GM18873 (cell line): ENCODE measurements around the gene TAF1A.

Experiments
- ATAC-seq: cut with Tn5 transposase; IDR thresholded peaks from one replicate; pipeline ENCODE4 v1.9.1; 2021; ENCODE audit warnings: mild to moderate bottlenecking, moderate library complexity, moderate number of reproducible peaks; ENCODE audit not compliant: unreplicated experiment, low FRiP score

TAF1A gene

GRCh38 chr1:222600281-222600680 is 10.5 kb upstream of the TAF1A start:
- no peak for ATAC-seq

DNA sequence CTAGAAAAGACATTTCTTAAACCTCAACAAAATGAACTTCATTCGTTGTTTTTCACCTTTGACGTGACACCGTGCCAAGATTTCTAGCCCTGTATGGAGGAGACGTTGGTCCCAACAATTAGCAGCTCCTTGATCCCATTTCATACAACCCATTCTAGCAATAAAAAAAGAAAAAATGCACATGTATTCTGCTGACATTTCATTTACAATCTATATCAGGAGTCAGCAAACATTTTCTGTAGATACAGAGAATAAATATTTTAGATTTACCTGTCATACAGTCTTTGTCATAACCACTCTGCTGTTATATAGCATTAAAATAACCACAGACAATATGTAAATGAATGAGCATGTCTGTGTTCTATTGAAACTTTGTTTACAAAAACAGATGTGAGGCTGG is 7.0 kb upstream of the TAF1A start:
- no peak for ATAC-seq

DNA sequence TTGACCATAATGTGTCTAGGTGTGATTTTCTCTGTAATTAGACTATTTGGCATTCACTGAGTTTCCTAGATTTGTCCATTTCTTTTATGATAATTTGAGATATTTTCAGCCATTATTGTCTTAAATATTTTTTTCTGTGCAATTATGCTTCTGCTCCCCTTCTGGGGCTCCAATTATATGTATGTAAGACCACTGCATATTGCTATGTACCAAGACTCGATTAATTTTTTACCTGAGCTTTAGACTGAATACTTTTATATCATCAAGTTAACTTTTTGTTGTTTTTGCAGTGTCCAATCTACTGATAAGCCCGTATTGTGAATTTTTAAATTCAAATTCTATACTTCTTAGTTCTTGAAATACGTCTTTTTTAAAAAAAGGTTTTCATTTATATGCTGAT is 5.1 kb upstream of the TAF1A start:
- ATAC-seq = no peak

- ATAC-seq = no peak
These were observed 2.4 kb upstream of the TAF1A start for GRCh38 chr1:222592171-222592570.

GRCh38 chr1:222588135-222588534 is 1.6 kb downstream of the TAF1A start:
- ATAC-seq = no peak

DNA sequence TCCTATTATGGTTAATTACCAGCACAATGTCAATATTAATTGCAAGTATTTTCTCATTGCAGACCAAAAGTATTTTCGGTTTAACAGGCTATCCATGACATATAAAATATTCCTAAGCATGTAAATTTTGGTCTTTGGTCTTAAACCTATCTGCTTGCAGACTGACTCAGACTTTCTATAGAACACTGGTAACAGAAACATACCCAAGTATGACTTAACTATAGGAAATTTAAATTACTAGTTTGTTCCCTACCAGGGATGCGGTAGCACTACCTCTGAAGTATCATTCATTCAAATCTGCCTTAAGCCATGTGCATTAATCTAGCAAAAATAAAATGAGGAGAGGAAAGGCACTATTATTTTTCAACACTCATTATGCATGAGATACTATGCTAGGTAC is 2.9 kb downstream of the TAF1A start:
- no peak for ATAC-seq

GRCh38 chr1:222583079-222583478 is 6.7 kb downstream of the TAF1A start:
- peak; percentile 85 for ATAC-seq

DNA sequence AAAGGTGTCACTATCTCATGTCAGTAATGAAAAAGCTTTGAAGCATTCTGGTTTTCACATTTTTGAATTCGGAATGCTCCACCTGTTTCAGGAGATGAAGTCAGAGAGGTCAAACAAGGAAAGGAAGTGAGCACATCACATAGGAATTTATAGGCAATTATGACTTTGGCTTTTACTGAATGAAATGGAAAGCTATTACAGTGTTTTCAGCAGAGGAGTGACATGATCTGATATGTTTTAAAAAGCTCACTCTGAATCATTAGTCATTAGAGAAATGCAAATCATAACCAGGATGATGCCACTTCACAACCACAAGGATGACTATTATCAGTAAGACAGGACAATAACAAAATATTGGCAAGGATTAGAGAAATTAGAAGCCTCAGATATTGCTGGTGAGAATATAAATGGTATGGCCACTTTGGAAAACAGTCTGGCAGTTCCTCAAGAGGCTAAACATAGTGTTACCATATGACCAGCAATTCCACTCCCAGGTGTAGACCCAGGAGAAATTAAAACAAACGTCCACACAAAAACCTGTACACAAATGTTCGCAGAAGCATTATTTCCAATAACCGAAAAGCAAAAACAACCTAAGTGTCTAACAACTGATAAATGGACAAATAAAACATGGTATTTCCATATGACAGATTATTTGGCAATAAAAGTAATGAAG is 7.5 kb downstream of the TAF1A start:
- ATAC-seq = no peak

GRCh38 chr1:222579316-222579715 is 10.4 kb downstream of the TAF1A start:
- no peak for ATAC-seq

DNA sequence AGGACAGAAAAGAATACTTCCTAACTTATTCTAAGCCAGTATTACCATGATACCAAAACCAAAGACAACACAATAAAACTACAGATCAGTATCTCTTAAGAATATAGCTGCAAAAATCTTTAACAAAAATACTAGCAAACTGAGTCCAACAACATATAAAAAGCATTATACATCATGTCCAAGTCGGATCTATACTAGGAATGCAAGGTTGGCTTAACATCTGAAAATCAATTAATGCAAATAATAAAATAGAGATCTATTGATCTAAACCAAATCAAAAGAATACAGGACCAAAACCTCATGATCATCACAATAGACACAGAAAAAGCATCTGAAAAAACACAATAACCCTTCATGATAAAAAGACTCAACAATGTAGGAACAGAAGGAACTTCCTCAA is 18.9 kb downstream of the TAF1A start:
- no peak for ATAC-seq

DNA sequence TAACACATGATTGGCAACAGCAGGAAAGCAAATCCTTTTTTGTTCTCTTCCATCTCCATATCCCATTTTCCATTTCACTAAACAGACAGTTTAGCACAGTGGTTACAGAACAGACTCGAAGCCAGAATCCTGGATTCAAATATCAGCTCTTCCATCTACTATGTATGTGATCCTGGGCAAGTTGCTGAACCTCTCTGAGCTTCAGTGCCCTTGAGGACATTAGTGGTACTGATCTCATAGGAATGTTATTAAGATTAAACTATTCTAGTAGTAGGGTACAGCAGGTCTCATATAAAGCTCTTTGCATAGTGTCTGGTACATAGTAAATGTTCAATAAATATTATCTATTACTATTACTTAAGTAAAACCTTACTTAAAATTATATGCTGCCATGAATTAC is 28.1 kb downstream of the TAF1A start:
- ATAC-seq = no peak

- no peak for ATAC-seq
These were observed 32.2 kb downstream of the TAF1A start for GRCh38 chr1:222557574-222557973.

DNA sequence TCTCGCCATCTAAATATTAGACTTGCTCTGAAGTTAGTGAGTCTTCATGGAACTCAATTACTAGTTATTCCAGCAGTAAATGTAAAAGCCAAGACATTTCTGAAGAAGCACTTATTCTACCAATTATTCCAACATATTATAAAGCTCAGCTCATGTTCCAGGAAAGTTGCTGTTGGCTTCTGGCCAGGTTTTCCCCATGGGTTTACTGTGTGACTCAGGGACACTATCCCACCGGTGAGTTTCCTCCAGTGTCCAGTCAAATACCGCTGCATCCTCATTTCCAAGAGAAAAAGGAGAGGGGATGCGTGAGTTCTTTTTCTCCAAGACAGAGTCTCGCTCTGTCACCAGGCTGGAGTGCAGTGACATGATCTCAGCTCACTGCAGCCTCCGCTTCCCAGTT is 32.6 kb downstream of the TAF1A start:
- ATAC-seq = no peak

- no peak for ATAC-seq
These were observed 33.6 kb downstream of the TAF1A start for GRCh38 chr1:222555992-222556615.

DNA sequence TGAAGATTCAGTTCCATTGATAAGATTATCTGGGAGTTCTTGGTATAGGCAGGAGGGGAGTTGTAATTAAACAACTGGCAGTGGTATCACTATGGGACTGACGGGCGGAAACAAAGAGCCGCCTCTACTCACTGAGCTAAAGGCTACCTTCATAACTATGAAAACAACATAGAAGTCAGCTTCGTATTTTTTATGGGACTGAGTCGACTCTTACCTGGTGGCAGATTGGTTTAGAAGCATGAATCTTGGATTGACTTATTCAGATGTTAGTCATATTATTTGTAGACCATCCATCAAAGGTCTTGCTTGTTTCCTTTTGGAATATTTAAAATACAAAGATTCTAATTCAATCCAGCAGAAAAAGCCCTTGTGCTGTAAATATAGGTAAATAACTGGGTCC is 35.6 kb downstream of the TAF1A start:
- no peak for ATAC-seq

- ATAC-seq = no peak
These were observed 36.9 kb downstream of the TAF1A start for GRCh38 chr1:222552882-222553281.

- ATAC-seq = no peak
These were observed 41.6 kb downstream of the TAF1A start, which contains the start of gene HHIPL2 for GRCh38 chr1:222547944-222548671. Gene HHIPL2, minus strand, starts transcription at chr1:222548104. Its CDS starts 60 bp downstream, at chr1:222548044.

DNA sequence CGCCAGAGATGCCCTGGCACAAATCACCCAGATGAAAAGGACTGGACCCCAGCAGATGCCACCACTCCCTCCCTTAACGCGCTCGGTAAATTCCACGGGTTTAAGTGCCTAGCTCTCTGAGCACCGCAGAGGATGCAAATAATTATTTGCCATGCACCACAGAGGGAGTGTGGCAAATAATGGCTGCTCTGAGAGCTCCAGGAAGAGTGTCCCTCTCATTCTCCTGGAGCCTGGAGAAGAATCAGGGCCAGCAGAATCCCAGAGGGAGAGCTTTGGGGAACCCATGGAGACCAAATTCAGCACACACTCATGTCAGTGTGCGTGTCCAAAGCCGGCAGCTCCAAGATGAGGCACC is 42.5 kb downstream of the TAF1A start:
- no peak for ATAC-seq

- no peak for ATAC-seq
These were observed 43.0 kb downstream of the TAF1A start for GRCh38 chr1:222546548-222547259.

DNA sequence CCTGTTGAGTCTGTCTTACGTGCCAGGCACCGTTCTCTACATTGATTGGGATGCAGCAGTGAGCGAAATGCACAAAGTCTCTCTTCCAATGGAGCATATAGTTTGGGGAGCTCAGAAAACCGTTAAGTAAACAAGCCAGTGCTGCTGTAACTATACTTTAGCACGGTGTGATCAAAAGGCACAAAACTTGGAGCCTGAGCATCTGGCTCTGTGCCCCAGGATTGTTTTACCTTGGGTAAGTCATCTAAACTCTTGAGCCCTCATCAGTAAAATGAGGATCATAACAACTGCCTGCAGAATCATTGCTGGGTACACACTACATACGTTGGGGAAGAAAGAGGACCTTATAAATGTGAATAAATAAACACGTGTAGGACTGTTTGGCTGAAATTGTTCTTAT is 43.6 kb downstream of the TAF1A start:
- no peak for ATAC-seq

- no peak for ATAC-seq
These were observed 45.9 kb downstream of the TAF1A start for GRCh38 chr1:222543817-222544216.
